ENCODE measurements around the gene NCOA5.

DNA sequence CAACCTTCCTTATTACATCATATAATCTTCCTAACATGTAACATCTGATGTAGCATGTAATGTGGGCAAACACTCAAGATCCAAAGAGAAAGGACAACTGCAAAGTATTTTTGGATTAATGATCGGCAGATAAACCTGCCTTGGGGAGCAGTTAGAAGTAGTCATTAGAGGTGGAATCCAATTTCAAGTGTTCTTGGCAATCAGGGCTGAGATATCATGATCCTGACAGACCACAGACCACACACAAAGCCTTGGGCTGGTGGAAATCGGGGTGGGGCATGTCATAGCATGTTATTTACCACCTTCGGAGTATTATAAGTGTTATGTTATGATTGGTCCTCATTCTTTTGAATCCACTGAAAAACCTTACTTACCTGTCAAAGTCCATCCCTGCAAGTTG is 16.3 kb downstream of the NCOA5 start:
- TF ChIP-seq, protein P1, sequence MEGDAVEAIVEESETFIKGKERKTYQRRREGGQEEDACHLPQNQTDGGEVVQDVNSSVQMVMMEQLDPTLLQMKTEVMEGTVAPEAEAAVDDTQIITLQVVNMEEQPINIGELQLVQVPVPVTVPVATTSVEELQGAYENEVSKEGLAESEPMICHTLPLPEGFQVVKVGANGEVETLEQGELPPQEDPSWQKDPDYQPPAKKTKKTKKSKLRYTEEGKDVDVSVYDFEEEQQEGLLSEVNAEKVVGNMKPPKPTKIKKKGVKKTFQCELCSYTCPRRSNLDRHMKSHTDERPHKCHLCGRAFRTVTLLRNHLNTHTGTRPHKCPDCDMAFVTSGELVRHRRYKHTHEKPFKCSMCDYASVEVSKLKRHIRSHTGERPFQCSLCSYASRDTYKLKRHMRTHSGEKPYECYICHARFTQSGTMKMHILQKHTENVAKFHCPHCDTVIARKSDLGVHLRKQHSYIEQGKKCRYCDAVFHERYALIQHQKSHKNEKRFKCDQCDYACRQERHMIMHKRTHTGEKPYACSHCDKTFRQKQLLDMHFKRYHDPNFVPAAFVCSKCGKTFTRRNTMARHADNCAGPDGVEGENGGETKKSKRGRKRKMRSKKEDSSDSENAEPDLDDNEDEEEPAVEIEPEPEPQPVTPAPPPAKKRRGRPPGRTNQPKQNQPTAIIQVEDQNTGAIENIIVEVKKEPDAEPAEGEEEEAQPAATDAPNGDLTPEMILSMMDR (IDR thresholded peaks at IDR 0.05; ENCODE audit: low read depth, low read length): no peak
- TF ChIP-seq, protein P2, sequence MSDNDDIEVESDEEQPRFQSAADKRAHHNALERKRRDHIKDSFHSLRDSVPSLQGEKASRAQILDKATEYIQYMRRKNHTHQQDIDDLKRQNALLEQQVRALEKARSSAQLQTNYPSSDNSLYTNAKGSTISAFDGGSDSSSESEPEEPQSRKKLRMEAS (IDR thresholded peaks at IDR 0.05; ENCODE audit: low read depth, low read length): no peak
- TF ChIP-seq POLR2A (IDR thresholded peaks at IDR 0.05; ENCODE audit: extremely low read depth, insufficient read length) (no peak), MYC (IDR thresholded peaks at IDR 0.05; ENCODE audit: low read depth, low read length) (no peak)
